MM.1S (cell line): Measurements from ENCODE around the gene GORASP1.

Experiments
- DNase-seq: peaks from one replicate; pipeline ENCODE4 v3.0.0-alpha.2; 2015
- H2AFZ ChIP-seq: fragments of 300-600 bp; sonication (generic); 2 replicates; pipeline ENCODE4 v1.6.0; 2016; ENCODE audit warnings: antibody characterized with exemption, low read length
- H3F3A ChIP-seq: fragments of 300-600 bp; sonication (generic); 2 replicates; pipeline ENCODE4 v1.6.1; 2016; ENCODE audit warnings: mild to moderate bottlenecking, antibody characterized with exemption, low read length, moderate library complexity, mixed read lengths; ENCODE audit not compliant: insufficient read depth
- H3K27ac ChIP-seq: fragments of 300-600 bp; sonication (generic); 2 replicates; pipeline ENCODE4 v1.5.1; 2016; ENCODE audit warnings: mild to moderate bottlenecking, low read length
- H3K27me3 ChIP-seq: fragments of 300-600 bp; sonication (generic); replicated peaks from 2 replicates; pipeline ENCODE4 v1.6.0; 2016; ENCODE audit warnings: low read length; ENCODE audit not compliant: insufficient read depth
- H3K36me3 ChIP-seq: fragments of 300-600 bp; sonication (generic); replicated peaks from 2 replicates; pipeline ENCODE4 v1.6.1; 2016; ENCODE audit warnings: mild to moderate bottlenecking, low read length, mixed read lengths; ENCODE audit not compliant: insufficient read depth
- H3K4me1 ChIP-seq: fragments of 300-600 bp; sonication (generic); 2 replicates; pipeline ENCODE4 v1.6.1; 2016; ENCODE audit warnings: low read length, mixed read lengths
- H3K4me2 ChIP-seq: fragments of 300-600 bp; sonication (generic); 2 replicates; pipeline ENCODE4 v1.6.0; 2016; ENCODE audit warnings: low read depth, low read length
- H3K4me3 ChIP-seq: fragments of 300-600 bp; sonication (generic); 2 replicates; pipeline ENCODE4 v1.5.1; 2016; ENCODE audit warnings: low read length, mixed read lengths
- H3K79me2 ChIP-seq: fragments of 300-600 bp; sonication (generic); 2 replicates; pipeline ENCODE4 v1.6.1; 2016; ENCODE audit warnings: mixed run types, low read length, mixed read lengths
- H3K9ac ChIP-seq: fragments of 300-600 bp; sonication (generic); 2 replicates; pipeline ENCODE4 v1.6.1; 2016; ENCODE audit warnings: low read length, mixed read lengths
- H3K9me2 ChIP-seq: fragments of 300-600 bp; sonication (generic); replicated peaks from 2 replicates; pipeline ENCODE4 v1.6.1; 2016; ENCODE audit warnings: mild to moderate bottlenecking, low read length, mixed read lengths; ENCODE audit not compliant: insufficient read depth
- H3K9me3 ChIP-seq: fragments of 300-600 bp; sonication (generic); replicated peaks from 2 replicates; pipeline ENCODE4 v1.6.1; 2016; ENCODE audit warnings: mild to moderate bottlenecking, low read length, mixed read lengths; ENCODE audit not compliant: insufficient read depth
- H4K20me1 ChIP-seq: fragments of 300-600 bp; sonication (generic); 2 replicates; pipeline ENCODE4 v1.6.1; 2016; ENCODE audit warnings: mild to moderate bottlenecking, low read length, moderate library complexity, mixed read lengths; ENCODE audit not compliant: insufficient read depth
- CTCF ChIP-seq: fragments of 300-600 bp; sonication (generic); IDR thresholded peaks from 2 replicates; pipeline ENCODE4 v1.5.1; 2016; ENCODE audit warnings: antibody characterized with exemption, low read length, mixed read lengths
- EZH2 ChIP-seq: fragments of 300-600 bp; sonication (generic); optimal IDR thresholded peaks from 2 replicates; pipeline ENCODE3; 2017; ENCODE audit warnings: low read depth, mild to moderate bottlenecking, antibody characterized with exemption, low read length, mixed read lengths
- EZH2phosphoT487 ChIP-seq: fragments of 300-600 bp; sonication (generic); IDR thresholded peaks from 2 replicates; pipeline ENCODE4 v1.6.1; 2018; ENCODE audit warnings: antibody characterized with exemption, low read length

The GORASP1 gene

GRCh38 chr3:39079530-39079929 lies 27.9 kb downstream of the GORASP1 start:
- no peak overlapping the region for H3K9ac ChIP-seq
- H3K9me2 ChIP-seq, result no peaks in the 10 kb centered on the region
- H3F3A ChIP-seq, result peaks cover 23% of the 10 kb centered on the region
- no peak for TF ChIP-seq EZH2phosphoT487
- no peak for TF ChIP-seq EZH2
- TF ChIP-seq CTCF, result no peak
- no peaks in the 10 kb centered on the region for H4K20me1 ChIP-seq
- no peaks in the 10 kb centered on the region for H3K79me2 ChIP-seq
- H3K4me1 ChIP-seq, result peaks cover 25% of the 10 kb centered on the region
- no peak overlapping the region for H2AFZ ChIP-seq
- H3K27ac ChIP-seq, result no peak overlapping the region
- no peaks in the 10 kb centered on the region for H3K9me3 ChIP-seq
- no peaks in the 10 kb centered on the region for H3K27me3 ChIP-seq
- no peak overlapping the region for H3K4me3 ChIP-seq
- no peak for DNase-seq
- H3K36me3 ChIP-seq, result peaks cover 11% of the 10 kb centered on the region; the same call in 1 of the 2 replicates
- H3K4me2 ChIP-seq, result no peak overlapping the region

- TF ChIP-seq CTCF (no peak), EZH2phosphoT487 (no peak), EZH2 (no peak)
- no peak overlapping the region for H3K9ac ChIP-seq
- peak overlapping the region; percentile 77; the same call in 1 of the 2 replicates for H3K27ac ChIP-seq
- H3K9me3 ChIP-seq, result no peaks in the 10 kb centered on the region
- H3K9me2 ChIP-seq, result no peaks in the 10 kb centered on the region
- peak overlapping the region; percentile 49; the same call in 1 of the 2 replicates for H3K4me2 ChIP-seq
- no peak overlapping the region; the same call in 1 of the 2 replicates for H3K4me3 ChIP-seq
- DNase-seq, result peak; percentile 75
- H3K27me3 ChIP-seq, result no peaks in the 10 kb centered on the region
- peaks cover 25% of the 10 kb centered on the region for H3K4me1 ChIP-seq
- no peaks in the 10 kb centered on the region for H3K79me2 ChIP-seq
- peak overlapping the region; percentile 41 for H2AFZ ChIP-seq
- H3F3A ChIP-seq, result peaks cover 25% of the 10 kb centered on the region
- H4K20me1 ChIP-seq, result no peaks in the 10 kb centered on the region
- H3K36me3 ChIP-seq, result peaks cover 11% of the 10 kb centered on the region; the same call in 1 of the 2 replicates
Observed at GRCh38 chr3:39075910-39076309, 31.5 kb downstream of the GORASP1 start.

GRCh38 chr3:39068556-39068955 lies 38.9 kb downstream of the GORASP1 start:
- DNase-seq, result no peak
- Histone ChIP-seq H2AFZ (no peak overlapping the region), H4K20me1 (no peaks in the 10 kb centered on the region), H3K9ac (no peak overlapping the region), H3K4me3 (no peak overlapping the region), H3F3A (no peaks in the 10 kb centered on the region), H3K36me3 (no peaks in the 10 kb centered on the region), H3K9me3 (no peaks in the 10 kb centered on the region), H3K79me2 (peaks cover 3% of the 10 kb centered on the region; the same call in 1 of the 2 replicates), H3K27ac (no peak overlapping the region), H3K27me3 (no peaks in the 10 kb centered on the region), H3K4me1 (no peaks in the 10 kb centered on the region), H3K9me2 (no peaks in the 10 kb centered on the region), H3K4me2 (no peak overlapping the region)
- TF ChIP-seq EZH2 (no peak), EZH2phosphoT487 (no peak), CTCF (no peak)
